ENCODE data around the gene TMEM176B.

GRCh38 chr7:150830937-150831336 lies 30.8 kb upstream of the TMEM176B start:
- no peak for TF ChIP-seq CTCF (conservative IDR thresholded peaks at IDR 0.05; ENCODE audit: low read depth, low read length)
- no peak for TF ChIP-seq EZH2 (IDR thresholded peaks at IDR 0.05; ENCODE audit: borderline replicate concordance, low read depth, low read length, poor library complexity, severe bottlenecking)

All from A673 (cell line).